Small intestine (tissue), 7 donors: ENCODE results near the gene TP73. TPM values are rescaled to one million over a fixed set of nuclear protein-coding genes. Genes with fewer than 3 reads are reported as not detected.
A peak's percentile ranks its signal among the peaks of the same experiment; 100 is the strongest.

Experiments used
- DNase-seq, 2 donors: peaks; one replicate each; pipeline versions ENCODE4 v3.0.0 to v3.0.0-alpha.2; 2013
- FAIRE-seq: peaks from 2 replicates; lab custom pipeline; 2012; peaks lifted over from hg19 to GRCh38; lab: Jason Lieb, UNC
- H3K27ac ChIP-seq, 3 donors: one replicate each; pipeline ENCODE4 v1.5.1; 2013; ENCODE audit warnings: low read length in 2 of 3, mild to moderate bottlenecking in 2 of 3, control low read depth in 1 of 3, inconsistent platforms in 1 of 3, low read depth in 1 of 3, moderate library complexity in 1 of 3
- H3K27me3 ChIP-seq, 3 donors: one replicate each; pipeline ENCODE4 v1.6.1; 2013; ENCODE audit warnings: low read length in 3 of 3, inconsistent platforms in 1 of 3; ENCODE audit not compliant: control insufficient read depth in 3 of 3, insufficient read depth in 3 of 3
- H3K36me3 ChIP-seq, 3 donors: one replicate each; pipeline ENCODE4 v1.6.1; 2013; ENCODE audit warnings: low read length in 3 of 3, inconsistent platforms in 1 of 3, low read depth in 1 of 3, mild to moderate bottlenecking in 1 of 3, moderate library complexity in 1 of 3; ENCODE audit not compliant: control insufficient read depth in 3 of 3, insufficient read depth in 2 of 3
- H3K4me1 ChIP-seq, 3 donors: one replicate each; pipeline ENCODE4 v1.6.1; 2013; ENCODE audit warnings: low read length in 2 of 3, inconsistent platforms in 1 of 3, low read depth in 1 of 3, mild to moderate bottlenecking in 1 of 3, moderate library complexity in 1 of 3; ENCODE audit not compliant: control insufficient read depth in 3 of 3, insufficient read depth in 2 of 3
- H3K4me3 ChIP-seq, 3 donors: one replicate each; pipeline ENCODE4 v1.5.1; 2013; ENCODE audit warnings: low read length in 3 of 3, control low read depth in 1 of 3, inconsistent platforms in 1 of 3, low read depth in 1 of 3, mild to moderate bottlenecking in 1 of 3, moderate library complexity in 1 of 3
- H3K9me3 ChIP-seq, 2 donors: one replicate each; pipeline ENCODE4 v1.6.1; 2013; ENCODE audit warnings: low read depth in 1 of 2, low read length in 1 of 2; ENCODE audit not compliant: control insufficient read depth in 2 of 2, insufficient read depth in 1 of 2
- WGBS, 3 donors: extraction: QIAGEN DNeasy Blood & Tissue Kit; methylation state at CpG; one replicate each; pipeline ENCODE4 v1.1.7; 2013; 5-methylcytosine and 5-hydroxymethylcytosine counted together
- polyA plus RNA-seq, 4 donors: library from polyadenylated mRNA; stranded (reverse) in 3 of 4; unstranded in 1 of 4; fragments of 200-250 nt in 3 of 4; fragments of 120-200 nt in 1 of 4; gene quantifications; one replicate each; pipeline versions ENCODE4 v1.2.1 to v1.2.3, GENCODE V29; 2013
- donor health status: healthy with polysubstance abuse.
- donor health status: control.
- donor health status: control.
- donor health status: Bipolar disorder and iron deficiency.
- donor health status: healthy.

TP73 gene
- polyA plus RNA-seq, 4 donors, result 0.15 to 0.59 TPM; not detected in 2

GRCh38 chr1:3743421-3743820 is 91.1 kb downstream of the TP73 start:
- FAIRE-seq (no peak), DNase-seq (no peak)
- H3K27me3 ChIP-seq, result no peaks in the 10 kb centered on the region
- 77 to 86% (median 83%) methylated on average over 4 of the region's 4 CpGs for WGBS, 3 donors
- peaks cover 0 to 6% (median 3%) of the 10 kb centered on the region in 3 donors for H3K4me1 ChIP-seq
- no peaks in the 10 kb centered on the region for H3K9me3 ChIP-seq
- peaks cover 0 to 48% (median 3%) of the 10 kb centered on the region in 3 donors for H3K36me3 ChIP-seq
- no peak overlapping the region for H3K27ac ChIP-seq
- no peak overlapping the region for H3K4me3 ChIP-seq

DNA sequence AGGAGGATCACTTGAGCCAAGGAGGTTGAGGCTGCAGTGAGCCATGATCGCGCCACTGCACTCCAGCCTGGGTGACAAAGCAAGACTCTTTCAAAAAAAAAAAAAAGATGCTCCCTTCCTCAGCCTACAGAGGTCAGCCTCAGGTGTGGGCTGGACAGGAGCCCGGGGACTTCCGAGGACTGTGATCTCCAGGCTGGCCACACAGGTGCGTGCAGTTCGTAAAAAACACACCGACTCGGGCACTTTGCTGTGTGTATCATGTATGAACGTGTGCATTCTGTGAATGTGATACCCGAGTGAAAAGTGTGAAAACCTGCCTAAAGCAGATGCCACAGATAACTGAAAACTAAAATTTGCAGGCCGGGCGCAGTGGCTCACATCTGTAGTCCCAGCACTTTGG is 91.5 kb downstream of the TP73 start:
- Histone ChIP-seq H3K27ac (no peak overlapping the region), H3K36me3 (peaks cover 0 to 46% (median 0%) of the 10 kb centered on the region in 3 donors), H3K4me3 (no peak overlapping the region), H3K27me3 (no peaks in the 10 kb centered on the region), H3K9me3 (no peaks in the 10 kb centered on the region), H3K4me1 (peaks cover 0 to 6% (median 3%) of the 10 kb centered on the region in 3 donors)
- DNase-seq (no peak), FAIRE-seq (no peak)
- WGBS, 3 donors, result 94 to 95% (median 94%) methylated on average over 12 of the region's 12 CpGs

DNA sequence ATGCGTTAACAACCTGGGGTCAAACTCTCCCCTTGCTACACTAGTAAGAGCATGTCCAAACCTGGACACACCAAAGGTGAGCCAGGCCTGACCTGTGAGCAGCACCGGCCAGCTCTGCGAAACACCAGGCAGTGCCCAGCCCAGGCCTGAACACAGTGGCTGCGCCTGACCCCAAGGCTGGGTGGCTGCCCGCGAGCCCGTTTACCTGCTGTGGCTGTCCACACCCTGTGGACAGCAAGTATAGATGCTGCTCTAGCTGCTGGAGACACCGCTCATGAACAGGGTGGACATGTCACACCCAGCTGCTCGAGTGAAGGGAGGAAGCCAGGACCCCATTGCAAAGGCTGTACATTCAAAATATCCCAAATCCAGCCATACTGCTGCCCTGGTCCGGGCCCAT is 92.3 kb downstream of the TP73 start:
- Histone ChIP-seq H3K36me3 (peaks cover 0 to 39% (median 0%) of the 10 kb centered on the region in 3 donors), H3K27me3 (no peaks in the 10 kb centered on the region), H3K27ac (no peak overlapping the region), H3K4me1 (peaks cover 0 to 6% (median 3%) of the 10 kb centered on the region in 3 donors), H3K9me3 (no peaks in the 10 kb centered on the region), H3K4me3 (no peak overlapping the region)
- FAIRE-seq, result no peak
- 95 to 96% (median 95%) methylated on average over 10 of the region's 10 CpGs for WGBS, 3 donors
- no peak for DNase-seq

GRCh38 chr1:3745071-3745470 is 92.8 kb downstream of the TP73 start:
- Histone ChIP-seq H3K27me3 (no peaks in the 10 kb centered on the region), H3K27ac (no peak overlapping the region), H3K4me1 (peaks cover 0 to 6% (median 3%) of the 10 kb centered on the region in 3 donors), H3K4me3 (no peak overlapping the region), H3K9me3 (no peaks in the 10 kb centered on the region), H3K36me3 (peaks cover 0 to 35% (median 0%) of the 10 kb centered on the region in 3 donors)
- WGBS, 3 donors, result 94 to 97% (median 96%) methylated on average over 11 to 12 of the region's 12 CpGs
- DNase-seq (no peak), FAIRE-seq (no peak)

DNA sequence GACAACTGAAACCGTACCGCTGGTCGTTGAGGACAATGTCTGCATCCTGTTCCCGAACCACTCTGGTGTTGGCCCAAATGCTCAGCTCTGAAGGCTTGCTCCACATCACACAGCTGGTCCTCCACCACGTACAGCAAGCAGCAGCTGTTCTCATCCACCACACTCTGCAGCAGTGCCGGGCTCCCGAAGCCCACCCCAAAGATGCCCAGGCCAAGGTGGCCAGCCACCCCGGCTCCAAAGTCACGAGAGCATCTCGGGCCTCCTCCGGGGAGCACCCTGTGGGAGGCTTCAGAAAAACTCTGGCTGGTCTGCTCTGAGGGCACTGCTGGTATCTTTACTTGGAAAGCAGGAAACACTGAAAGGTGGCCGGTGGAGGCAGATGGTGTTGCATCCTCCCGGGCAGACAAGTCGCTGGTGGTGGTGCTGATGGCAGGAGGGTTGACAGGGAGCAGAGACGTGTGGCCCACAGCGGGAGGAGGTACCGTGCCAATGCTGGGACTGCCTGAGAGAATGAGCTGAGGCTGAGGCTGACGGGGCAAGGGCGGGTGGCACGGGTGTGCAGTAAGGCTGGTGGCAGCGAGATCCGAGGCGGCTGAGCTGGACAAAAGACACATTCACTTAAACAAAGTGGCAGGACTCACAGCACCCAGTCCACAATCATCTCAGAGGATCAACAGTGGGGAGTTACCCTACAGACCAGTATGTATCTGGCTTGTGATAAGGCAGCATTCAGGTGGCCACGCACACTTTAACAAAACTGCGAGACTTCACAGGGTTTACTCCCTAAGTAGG is 93.5 kb downstream of the TP73 start:
- Histone ChIP-seq H3K9me3 (no peaks in the 10 kb centered on the region), H3K27ac (no peak overlapping the region), H3K36me3 (peaks cover 0 to 29% (median 0%) of the 10 kb centered on the region in 3 donors), H3K4me3 (peak overlapping the region in 1 of 3 donors; percentile 49), H3K4me1 (peaks cover 0 to 6% (median 3%) of the 10 kb centered on the region in 3 donors), H3K27me3 (peaks cover 0 to 5% (median 0%) of the 10 kb centered on the region in 3 donors)
- peak in 1 of 2 donors; percentile 9 for DNase-seq
- no peak for FAIRE-seq
- 79 to 85% (median 83%) methylated on average over 25 of the region's 25 CpGs for WGBS, 3 donors

DNA sequence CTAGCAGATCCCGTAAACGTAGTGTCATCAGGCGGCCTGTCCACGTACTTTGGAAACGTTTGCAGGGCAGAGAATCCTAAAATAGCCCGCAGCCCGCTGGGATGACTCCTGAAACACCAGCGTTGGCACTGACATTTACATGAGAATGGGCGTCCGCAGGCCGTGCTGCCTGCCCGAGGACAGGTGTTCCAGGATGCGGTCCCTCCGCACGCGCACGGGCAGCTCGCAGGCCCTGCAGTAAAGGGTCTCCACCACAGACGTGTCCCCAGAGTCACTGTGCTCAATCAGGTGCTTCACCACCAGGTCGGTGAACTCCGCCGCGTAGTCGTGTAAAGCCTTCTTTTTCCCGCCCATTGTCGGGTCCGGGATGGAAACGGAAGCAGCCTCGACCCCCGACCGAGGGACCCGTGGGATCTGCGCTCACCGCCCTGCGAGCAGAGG is 94.1 kb downstream of the TP73 start:
- peaks cover 0 to 25% (median 0%) of the 10 kb centered on the region in 3 donors for H3K36me3 ChIP-seq
- peak overlapping the region in 1 of 3 donors; percentile 60 for H3K27ac ChIP-seq
- DNase-seq, result peak in 1 of 2 donors; percentile 41
- no peak for FAIRE-seq
- H3K4me3 ChIP-seq, result peak overlapping the region; percentile 49 to 69 (median 62)
- H3K9me3 ChIP-seq, result no peaks in the 10 kb centered on the region
- WGBS, 3 donors, result 25 to 52% (median 50%) methylated on average over 35 of the region's 35 CpGs
- peaks cover 0 to 6% (median 3%) of the 10 kb centered on the region in 3 donors for H3K4me1 ChIP-seq
- H3K27me3 ChIP-seq, result peaks cover 0 to 9% (median 0%) of the 10 kb centered on the region in 3 donors

DNA sequence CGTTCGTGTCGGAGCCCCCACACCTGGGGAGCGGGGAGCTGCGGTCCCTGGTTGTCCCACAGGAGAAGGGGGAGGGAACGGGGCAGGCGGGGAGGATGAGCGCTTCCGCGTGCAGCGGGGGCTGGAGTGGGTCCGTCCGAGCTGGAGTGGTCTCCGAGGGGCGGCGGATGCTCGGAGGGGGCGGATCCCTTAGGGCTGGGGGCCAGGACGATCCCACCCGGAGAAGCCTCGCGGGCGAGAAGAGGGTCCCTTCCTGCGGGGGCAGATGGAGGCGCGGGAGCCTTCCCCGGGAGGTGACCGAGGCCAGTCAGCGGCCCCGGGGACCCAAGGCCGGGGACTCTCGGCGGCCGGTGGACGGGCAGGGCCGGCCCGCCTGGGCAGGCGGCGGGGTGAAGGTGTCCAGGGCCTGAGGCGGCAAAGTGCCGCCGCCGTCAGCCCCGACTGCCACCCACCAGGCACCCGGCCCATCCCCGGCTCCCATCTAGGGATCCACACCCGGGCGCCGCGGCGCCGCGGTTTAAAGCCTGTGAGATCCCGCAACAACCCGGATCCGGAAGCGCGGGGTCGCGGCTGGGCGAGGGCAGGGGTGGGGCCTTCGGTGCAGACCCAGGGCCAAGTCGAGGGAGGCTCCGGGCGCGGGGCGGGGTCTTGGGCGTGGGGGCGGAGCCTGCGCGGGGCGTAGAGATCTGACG is 94.7 kb downstream of the TP73 start:
- Histone ChIP-seq H3K27me3 (peaks cover 0 to 9% (median 0%) of the 10 kb centered on the region in 3 donors), H3K9me3 (no peaks in the 10 kb centered on the region), H3K36me3 (peaks cover 0 to 20% (median 0%) of the 10 kb centered on the region in 3 donors), H3K4me1 (peaks cover 0 to 6% (median 3%) of the 10 kb centered on the region in 3 donors), H3K4me3 (peak overlapping the region; percentile 49 to 69 (median 62)), H3K27ac (peak overlapping the region in 1 of 3 donors; percentile 60)
- DNase-seq (peak; percentile 82 to 94), FAIRE-seq (no peak)
- WGBS, 3 donors, result 2 to 18% (median 9%) methylated on average over 49 to 73 of the region's 73 CpGs

DNA sequence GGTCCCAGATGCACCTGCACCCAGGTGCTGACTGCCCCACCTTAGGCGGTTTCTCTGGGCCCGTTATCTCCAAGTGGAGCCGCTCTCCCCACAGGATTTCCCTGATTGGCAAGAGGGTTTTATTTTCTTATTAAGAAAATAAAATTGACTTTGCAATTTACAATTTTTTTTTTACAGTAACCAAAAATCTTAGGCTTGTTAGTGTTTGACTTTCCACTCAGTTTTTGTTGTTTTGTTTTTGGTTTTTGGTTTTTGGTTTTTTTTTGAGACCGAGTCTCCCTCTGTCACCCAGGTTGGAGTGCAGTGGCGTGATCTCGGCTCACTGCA is 95.2 kb downstream of the TP73 start:
- 10 to 35% (median 20%) methylated on average over 6 of the region's 6 CpGs for WGBS, 3 donors
- peaks cover 0 to 9% (median 0%) of the 10 kb centered on the region in 3 donors for H3K27me3 ChIP-seq
- H3K36me3 ChIP-seq, result peaks cover 0 to 15% (median 0%) of the 10 kb centered on the region in 3 donors
- H3K4me1 ChIP-seq, result peaks cover 0 to 6% (median 3%) of the 10 kb centered on the region in 3 donors
- H3K4me3 ChIP-seq, result peak overlapping the region; percentile 49 to 69 (median 62)
- DNase-seq, result no peak
- FAIRE-seq, result no peak
- H3K9me3 ChIP-seq, result no peaks in the 10 kb centered on the region
- no peak overlapping the region for H3K27ac ChIP-seq
